NB4 (cell line): ENCODE measurements around the gene SCIN.

Experiments used
- DNase-seq: peaks from one replicate; pipeline ENCODE4 v3.0.0; 2010; ENCODE audit warnings: low read depth
- H3K4me3 ChIP-seq: one replicate; pipeline ENCODE4 v1.5.1; 2011; ENCODE audit warnings: mild to moderate bottlenecking, low read depth, low read length, moderate library complexity
- MYC ChIP-seq: IDR thresholded peaks from 2 replicates; pipeline ENCODE4 v1.6.1; 2011; ENCODE audit warnings: low read depth, low read length
- POLR2A ChIP-seq: IDR thresholded peaks from 2 replicates; pipeline ENCODE4 v1.6.1; 2011; ENCODE audit warnings: mild to moderate bottlenecking; ENCODE audit not compliant: insufficient read length; ENCODE audit errors: extremely low read depth
- TF ChIP-seq, protein P1 (sequence below): IDR thresholded peaks from one replicate; pipeline ENCODE4 v1.5.1; 2012; ENCODE audit warnings: low read depth, low read length
- TF ChIP-seq, protein P2 (sequence below): IDR thresholded peaks from 2 replicates; pipeline ENCODE4 v1.6.1; 2011; ENCODE audit warnings: low read depth, low read length

Gene SCIN

DNA sequence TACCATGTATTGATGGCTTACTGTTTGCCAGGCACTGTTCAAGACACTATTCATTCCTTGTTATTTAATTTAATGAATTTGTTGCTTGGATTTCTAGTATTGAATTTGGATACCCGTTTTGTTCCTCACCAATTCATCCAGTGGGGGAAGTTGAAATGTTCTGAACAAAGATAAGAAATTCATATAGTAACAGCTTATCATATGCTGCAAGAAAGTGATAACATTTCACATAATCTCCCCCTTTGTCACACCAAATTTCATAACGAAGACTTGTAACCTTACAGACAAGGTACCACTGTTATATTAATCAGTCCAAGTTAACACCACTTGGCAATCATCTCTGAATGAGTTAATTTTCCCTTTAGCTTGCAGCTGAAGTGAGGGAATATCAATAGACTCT is 42.1 kb downstream of the SCIN start:
- H3K4me3 ChIP-seq, result no peak overlapping the region
- no peak for DNase-seq
- TF ChIP-seq, protein P1, sequence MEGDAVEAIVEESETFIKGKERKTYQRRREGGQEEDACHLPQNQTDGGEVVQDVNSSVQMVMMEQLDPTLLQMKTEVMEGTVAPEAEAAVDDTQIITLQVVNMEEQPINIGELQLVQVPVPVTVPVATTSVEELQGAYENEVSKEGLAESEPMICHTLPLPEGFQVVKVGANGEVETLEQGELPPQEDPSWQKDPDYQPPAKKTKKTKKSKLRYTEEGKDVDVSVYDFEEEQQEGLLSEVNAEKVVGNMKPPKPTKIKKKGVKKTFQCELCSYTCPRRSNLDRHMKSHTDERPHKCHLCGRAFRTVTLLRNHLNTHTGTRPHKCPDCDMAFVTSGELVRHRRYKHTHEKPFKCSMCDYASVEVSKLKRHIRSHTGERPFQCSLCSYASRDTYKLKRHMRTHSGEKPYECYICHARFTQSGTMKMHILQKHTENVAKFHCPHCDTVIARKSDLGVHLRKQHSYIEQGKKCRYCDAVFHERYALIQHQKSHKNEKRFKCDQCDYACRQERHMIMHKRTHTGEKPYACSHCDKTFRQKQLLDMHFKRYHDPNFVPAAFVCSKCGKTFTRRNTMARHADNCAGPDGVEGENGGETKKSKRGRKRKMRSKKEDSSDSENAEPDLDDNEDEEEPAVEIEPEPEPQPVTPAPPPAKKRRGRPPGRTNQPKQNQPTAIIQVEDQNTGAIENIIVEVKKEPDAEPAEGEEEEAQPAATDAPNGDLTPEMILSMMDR, result no peak
- TF ChIP-seq, protein P2, sequence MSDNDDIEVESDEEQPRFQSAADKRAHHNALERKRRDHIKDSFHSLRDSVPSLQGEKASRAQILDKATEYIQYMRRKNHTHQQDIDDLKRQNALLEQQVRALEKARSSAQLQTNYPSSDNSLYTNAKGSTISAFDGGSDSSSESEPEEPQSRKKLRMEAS, result no peak
- TF ChIP-seq MYC (no peak), POLR2A (no peak)

DNA sequence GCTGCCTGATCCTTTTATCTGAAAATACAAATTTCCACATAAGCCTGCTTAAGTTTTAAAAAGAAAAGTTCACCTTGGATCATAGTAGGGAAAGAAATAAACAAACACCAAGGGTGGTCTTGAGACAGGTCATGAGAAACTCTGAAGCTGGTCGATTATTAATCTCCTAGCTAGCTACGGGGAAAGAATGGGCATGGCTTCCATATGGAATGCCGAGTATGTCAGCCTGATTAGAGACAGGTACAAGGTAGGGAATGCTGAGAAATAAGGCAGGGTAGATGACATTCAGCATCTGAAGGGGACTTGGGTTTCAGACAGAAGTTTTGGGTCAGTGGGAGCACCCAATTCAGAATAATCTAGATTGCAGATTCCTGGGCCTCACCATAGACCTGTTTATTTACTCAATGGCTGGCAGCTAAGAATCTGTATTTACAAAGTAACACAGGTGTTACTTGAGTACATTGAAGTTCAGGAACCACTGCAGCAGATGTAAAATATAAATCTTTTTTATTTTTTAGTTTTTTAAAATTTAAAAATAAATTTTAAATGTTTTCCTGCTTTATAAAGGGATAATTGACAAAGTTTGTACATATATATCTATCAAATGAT is 49.0 kb downstream of the SCIN start:
- TF ChIP-seq, protein P1, result no peak
- TF ChIP-seq POLR2A (no peak), MYC (no peak)
- TF ChIP-seq, protein P2, result no peak
- no peak for DNase-seq
- no peak overlapping the region for H3K4me3 ChIP-seq

DNA sequence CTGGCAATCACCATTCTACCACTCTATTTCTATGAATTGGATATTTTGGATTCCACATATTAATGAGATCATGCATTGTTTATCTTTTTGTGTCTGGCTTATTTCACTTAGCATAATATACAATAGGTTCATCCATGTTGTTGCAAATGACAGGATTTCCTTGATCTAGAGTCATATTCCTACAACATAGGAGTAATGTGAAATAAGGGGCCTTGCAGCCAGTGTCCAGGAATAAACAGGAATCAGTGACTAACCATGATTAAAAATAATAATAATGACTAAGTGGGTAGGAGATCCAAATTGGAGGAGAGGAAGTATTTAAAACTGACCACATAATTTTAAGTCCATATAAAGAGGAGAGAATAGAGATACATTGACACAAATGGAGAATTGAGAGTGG is 49.9 kb downstream of the SCIN start:
- H3K4me3 ChIP-seq, result no peak overlapping the region
- TF ChIP-seq POLR2A (no peak), MYC (no peak)
- TF ChIP-seq, protein P1, result no peak
- TF ChIP-seq, protein P2, result no peak
- no peak for DNase-seq

DNA sequence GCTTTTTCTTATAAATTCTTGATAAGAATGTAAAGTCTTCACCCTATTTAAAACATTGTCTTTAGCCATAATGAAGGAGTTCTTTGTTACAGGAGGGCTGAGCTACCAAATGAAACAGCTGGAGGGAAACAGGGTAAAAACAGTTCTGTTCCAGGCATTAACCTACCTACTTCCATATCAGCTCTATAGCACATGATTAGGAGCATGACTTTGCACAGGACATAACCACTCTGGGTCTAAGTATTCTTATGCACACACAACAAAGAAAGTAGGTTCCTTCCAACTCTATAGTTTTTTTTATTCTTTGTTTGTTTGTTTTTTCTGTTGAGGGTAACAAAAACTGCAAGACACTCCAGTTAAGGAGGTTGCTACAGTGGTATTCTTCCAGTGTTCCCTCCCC is 52.7 kb downstream of the SCIN start:
- H3K4me3 ChIP-seq, result no peak overlapping the region
- TF ChIP-seq, protein P1, result no peak
- TF ChIP-seq POLR2A, result no peak
- DNase-seq, result no peak

DNA sequence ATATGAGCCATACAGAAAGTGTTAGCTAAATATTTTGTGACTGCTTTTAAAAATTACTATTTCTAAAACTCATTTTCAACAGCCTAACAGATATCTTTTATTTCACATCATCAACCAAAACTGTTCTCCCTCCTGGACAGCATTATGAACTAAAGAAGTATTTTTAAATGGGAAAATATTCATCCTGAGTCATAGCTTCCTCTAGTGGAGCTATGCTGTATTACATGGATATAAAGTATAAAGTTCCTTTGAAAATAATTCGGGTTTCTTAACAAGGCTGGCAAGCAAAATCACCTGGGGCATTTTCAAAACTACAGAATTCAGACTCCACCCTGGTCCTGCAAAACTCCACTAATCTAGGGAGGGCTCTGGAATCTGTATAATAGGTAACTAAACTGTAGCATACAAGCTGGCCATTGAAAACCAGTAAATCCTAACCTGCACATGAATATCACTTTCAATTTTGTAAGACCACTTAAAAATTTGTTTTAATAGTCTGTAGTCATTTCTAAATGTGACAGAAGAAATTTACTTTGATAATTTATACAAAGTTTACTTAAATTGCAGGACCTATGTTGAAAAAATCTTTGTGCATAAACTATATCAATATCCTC is 53.5 kb downstream of the SCIN start:
- no peak overlapping the region for H3K4me3 ChIP-seq
- TF ChIP-seq, protein P1, result peak; percentile 60
- TF ChIP-seq, protein P2, result no peak
- DNase-seq, result peak; percentile 36

DNA sequence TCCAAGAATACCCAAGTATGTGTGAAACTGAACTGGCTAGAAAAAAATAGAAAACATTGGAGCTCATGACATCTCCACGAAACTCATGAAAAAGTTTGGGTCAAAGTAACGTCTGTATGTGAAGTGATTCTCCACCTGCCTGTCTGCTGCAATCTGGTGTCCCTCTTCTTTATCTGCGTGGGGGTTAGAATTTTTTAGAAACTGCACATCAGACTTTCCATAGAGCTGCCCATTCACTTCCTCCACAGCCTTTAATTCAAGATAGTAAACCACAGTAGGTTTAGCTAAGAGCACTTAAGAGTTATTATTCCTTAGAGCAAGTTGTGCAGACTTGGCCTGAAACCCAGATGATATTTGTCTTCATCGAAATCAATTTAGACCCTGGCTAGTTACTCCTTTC is 55.3 kb downstream of the SCIN start:
- DNase-seq, result no peak
- TF ChIP-seq, protein P1, result no peak
- TF ChIP-seq MYC, result no peak
- TF ChIP-seq, protein P2, result no peak
- TF ChIP-seq POLR2A, result no peak
- no peak overlapping the region for H3K4me3 ChIP-seq
